Measurements from ENCODE around the gene GGT6.

DNA sequence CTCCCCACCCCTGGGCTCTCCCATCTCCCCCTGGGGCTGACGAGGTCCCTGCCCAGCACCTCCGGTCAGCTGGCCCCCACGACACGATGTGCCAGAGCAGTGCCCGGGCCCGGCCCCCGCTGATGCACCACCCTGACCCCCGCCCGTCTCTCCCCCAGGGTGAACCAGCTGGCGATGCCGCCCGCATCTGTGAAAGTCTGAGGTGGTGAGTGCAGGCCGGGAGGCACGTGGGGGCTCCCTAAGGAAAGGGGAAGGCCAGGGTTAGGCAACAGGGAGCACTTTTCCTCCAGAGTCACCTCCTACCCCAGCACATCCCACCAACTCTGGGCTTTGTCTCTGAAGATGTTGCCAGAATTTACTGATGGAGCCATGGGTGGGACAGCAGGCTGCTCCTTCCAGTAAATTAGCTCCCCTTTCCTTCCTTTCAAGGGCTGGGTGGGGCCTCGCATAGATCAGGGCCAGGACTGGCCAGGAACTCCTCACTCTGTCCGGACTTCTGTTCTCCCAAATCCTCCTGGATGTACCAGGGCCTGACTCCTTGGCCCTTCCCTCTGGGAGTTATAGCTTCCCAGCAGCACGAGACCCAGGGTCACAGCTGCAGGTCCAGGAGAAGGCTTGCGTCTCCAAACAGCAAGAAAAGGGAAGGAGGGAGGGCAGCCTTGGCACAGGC is 23.5 kb downstream of the GGT6 start:
- TF ChIP-seq, protein P1, sequence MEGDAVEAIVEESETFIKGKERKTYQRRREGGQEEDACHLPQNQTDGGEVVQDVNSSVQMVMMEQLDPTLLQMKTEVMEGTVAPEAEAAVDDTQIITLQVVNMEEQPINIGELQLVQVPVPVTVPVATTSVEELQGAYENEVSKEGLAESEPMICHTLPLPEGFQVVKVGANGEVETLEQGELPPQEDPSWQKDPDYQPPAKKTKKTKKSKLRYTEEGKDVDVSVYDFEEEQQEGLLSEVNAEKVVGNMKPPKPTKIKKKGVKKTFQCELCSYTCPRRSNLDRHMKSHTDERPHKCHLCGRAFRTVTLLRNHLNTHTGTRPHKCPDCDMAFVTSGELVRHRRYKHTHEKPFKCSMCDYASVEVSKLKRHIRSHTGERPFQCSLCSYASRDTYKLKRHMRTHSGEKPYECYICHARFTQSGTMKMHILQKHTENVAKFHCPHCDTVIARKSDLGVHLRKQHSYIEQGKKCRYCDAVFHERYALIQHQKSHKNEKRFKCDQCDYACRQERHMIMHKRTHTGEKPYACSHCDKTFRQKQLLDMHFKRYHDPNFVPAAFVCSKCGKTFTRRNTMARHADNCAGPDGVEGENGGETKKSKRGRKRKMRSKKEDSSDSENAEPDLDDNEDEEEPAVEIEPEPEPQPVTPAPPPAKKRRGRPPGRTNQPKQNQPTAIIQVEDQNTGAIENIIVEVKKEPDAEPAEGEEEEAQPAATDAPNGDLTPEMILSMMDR (IDR thresholded peaks at IDR 0.05; ENCODE audit: insufficient read depth, low read length), result no peak
- no peak for TF ChIP-seq GABPA (IDR thresholded peaks at IDR 0.05; ENCODE audit: low read depth)

All from HL-60 (cell line).